HG02973 (cell line): ENCODE data around the gene DNAH12.
A peak's percentile ranks its signal among the peaks of the same experiment; 100 is the strongest.

Experiments used
- ATAC-seq: cut with Tn5 transposase; IDR thresholded peaks from one replicate; pipeline ENCODE4 v1.9.1; 2021; ENCODE audit warnings: moderate library complexity; ENCODE audit not compliant: unreplicated experiment

The DNAH12 gene

GRCh38 chr3:57544181-57545125 lies at the start of gene DNAH12:
Gene DNAH12, minus strand, starts transcription at chr3:57544344. Its CDS starts 1,474 bp downstream, at chr3:57542870.
- no peak for ATAC-seq

- ATAC-seq = no peak
Observed at GRCh38 chr3:57592306-57592705, 48.2 kb upstream of the DNAH12 start.

- no peak for ATAC-seq
Observed at GRCh38 chr3:57587905-57588304, 43.8 kb upstream of the DNAH12 start.

- no peak for ATAC-seq
Observed at GRCh38 chr3:57586778-57587177, 42.6 kb upstream of the DNAH12 start.

- no peak for ATAC-seq
Observed at GRCh38 chr3:57583544-57583943, 39.4 kb upstream of the DNAH12 start.

GRCh38 chr3:57582474-57583168 lies 38.5 kb upstream of the DNAH12 start:
- ATAC-seq = no peak

- ATAC-seq = no peak
Observed at GRCh38 chr3:57577801-57578200, 33.7 kb upstream of the DNAH12 start.

GRCh38 chr3:57575966-57576626 lies 32.0 kb upstream of the DNAH12 start:
- no peak for ATAC-seq

GRCh38 chr3:57572096-57572495 lies 28.0 kb upstream of the DNAH12 start:
- ATAC-seq = no peak

- ATAC-seq = no peak
Observed at GRCh38 chr3:57570878-57571277, 26.7 kb upstream of the DNAH12 start.

- ATAC-seq = no peak
Observed at GRCh38 chr3:57569859-57570450, 25.8 kb upstream of the DNAH12 start.

GRCh38 chr3:57559526-57559925 lies 15.4 kb upstream of the DNAH12 start:
- no peak for ATAC-seq

GRCh38 chr3:57557085-57557537 lies 13.0 kb upstream of the DNAH12 start:
- no peak for ATAC-seq

- peak; percentile 38 for ATAC-seq
Observed at GRCh38 chr3:57556459-57557084, 12.4 kb upstream of the DNAH12 start.

- ATAC-seq = peak; percentile 80
Observed at GRCh38 chr3:57555738-57556458, 11.8 kb upstream of the DNAH12 start, which contains the start of gene PDE12. Gene PDE12, plus strand, starts transcription at chr3:57556274. Its CDS starts 106 bp downstream, at chr3:57556380.

- ATAC-seq = no peak
Observed at GRCh38 chr3:57555306-57555705, 11.2 kb upstream of the DNAH12 start.

- ATAC-seq = no peak
Observed at GRCh38 chr3:57546616-57547015, 2.5 kb upstream of the DNAH12 start.

- ATAC-seq = no peak
Observed at GRCh38 chr3:57545636-57546268, 1.6 kb upstream of the DNAH12 start.

- ATAC-seq = no peak
Observed at GRCh38 chr3:57538465-57538864, 5.7 kb downstream of the DNAH12 start.
